Activated CD4-positive, alpha-beta T cell treated with anti-CD3 and anti-CD28 coated beads, Interleukin-2, Interleukin-6, amounts not matched to agents 100 ng/mL and 50 ng/mL, durations not matched to agents 16 hours and 8 hours (primary cell): ENCODE results near the gene TOB1.

Source experiments
- DNase-seq: peaks from one replicate; pipeline ENCODE4 v3.0.0-alpha.2; 2020

Gene TOB1

GRCh38 chr17:50844117-50844700 is 21.9 kb downstream of the TOB1 start:
- DNase-seq: no peak

- DNase-seq: no peak
Observed at GRCh38 chr17:50843150-50843905, 22.8 kb downstream of the TOB1 start.

- no peak for DNase-seq
Observed at GRCh38 chr17:50842506-50843149, 23.5 kb downstream of the TOB1 start.

- DNase-seq: peak; percentile 65
Observed at GRCh38 chr17:50841949-50842354, 24.2 kb downstream of the TOB1 start.

- no peak for DNase-seq
Observed at GRCh38 chr17:50841277-50841948, 24.7 kb downstream of the TOB1 start.

GRCh38 chr17:50840311-50840851 is 25.8 kb downstream of the TOB1 start:
- DNase-seq: no peak

- DNase-seq: no peak
Observed at GRCh38 chr17:50839591-50840310, 26.4 kb downstream of the TOB1 start.

GRCh38 chr17:50837980-50838954 is 27.9 kb downstream of the TOB1 start:
- no peak for DNase-seq

GRCh38 chr17:50837286-50837979 is 28.7 kb downstream of the TOB1 start:
- DNase-seq: no peak

GRCh38 chr17:50836826-50837225 is 29.3 kb downstream of the TOB1 start:
- no peak for DNase-seq

GRCh38 chr17:50835301-50836234 is 30.6 kb downstream of the TOB1 start, which contains the start of gene WFIKKN2:
WFIKKN2 (plus strand) TSS chr17:50835586; CDS start chr17:50835938, 352 bp downstream.
- no peak for DNase-seq

- DNase-seq: no peak
Observed at GRCh38 chr17:50834429-50835300, 31.5 kb downstream of the TOB1 start.

- no peak for DNase-seq
Observed at GRCh38 chr17:50833510-50834428, 32.4 kb downstream of the TOB1 start.

- DNase-seq: no peak
Observed at GRCh38 chr17:50832864-50833381, 33.2 kb downstream of the TOB1 start.

- DNase-seq: no peak
Observed at GRCh38 chr17:50832267-50832863, 33.8 kb downstream of the TOB1 start.

- DNase-seq: no peak
Observed at GRCh38 chr17:50831471-50831928, 34.7 kb downstream of the TOB1 start.
